ENCODE results near the gene STX8.
A peak's percentile ranks its signal among the peaks of the same experiment; 100 is the strongest.
"Not testable (repeated sequence)": the region's sequence is repeated elsewhere in the genome, so short reads cannot be mapped to it uniquely, and the experiment has no call there.

STX8 gene

DNA sequence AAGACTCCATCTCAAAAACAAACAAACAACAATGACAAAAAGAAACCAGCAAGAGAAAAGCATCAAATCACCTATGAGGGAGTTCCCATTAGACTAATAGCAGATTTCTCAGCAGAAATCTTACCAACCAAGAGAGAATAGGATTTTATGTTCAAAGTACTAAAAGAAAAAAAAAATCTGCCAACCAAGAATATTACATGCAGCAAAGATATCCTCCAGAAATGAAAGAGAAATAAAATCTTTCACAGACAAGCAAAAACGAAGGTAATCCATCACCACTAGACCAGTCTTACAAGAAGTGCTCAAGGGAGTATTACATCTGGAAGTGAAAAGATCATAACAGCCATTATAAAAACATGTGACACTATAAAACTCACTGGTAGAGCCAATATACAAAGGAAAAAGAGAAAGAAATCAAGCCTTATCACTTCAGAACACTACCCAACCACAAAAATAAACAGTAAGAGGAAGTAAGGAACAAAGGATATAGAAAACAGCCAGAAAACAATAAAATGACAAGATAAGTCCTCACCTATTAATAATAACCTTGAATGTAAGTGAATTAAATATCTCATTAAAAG, 66.3 kb downstream of the STX8 start:
- DNase-seq (ENCODE audit: low read depth), result no peak

DNA sequence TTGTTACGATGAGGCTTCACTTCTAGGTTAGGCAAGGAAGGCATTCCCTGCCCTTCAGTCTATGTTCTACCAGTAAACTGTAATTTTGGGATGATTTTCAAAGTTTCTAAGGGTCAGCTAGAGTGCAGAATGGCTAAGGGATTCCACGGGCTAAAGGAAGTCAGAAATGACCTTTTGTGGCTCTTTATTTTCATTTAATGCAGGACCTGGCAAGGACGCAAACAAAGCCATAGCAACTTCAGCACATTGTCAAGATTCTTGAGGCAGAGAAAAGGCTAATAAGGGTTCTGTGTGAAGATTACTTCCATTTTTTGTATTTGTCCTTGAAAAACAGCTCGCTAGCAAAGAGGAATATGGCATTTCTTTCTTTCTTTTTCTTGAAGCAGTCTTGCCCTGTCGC, 76.6 kb downstream of the STX8 start:
- DNase-seq (ENCODE audit: low read depth), result no peak

DNA sequence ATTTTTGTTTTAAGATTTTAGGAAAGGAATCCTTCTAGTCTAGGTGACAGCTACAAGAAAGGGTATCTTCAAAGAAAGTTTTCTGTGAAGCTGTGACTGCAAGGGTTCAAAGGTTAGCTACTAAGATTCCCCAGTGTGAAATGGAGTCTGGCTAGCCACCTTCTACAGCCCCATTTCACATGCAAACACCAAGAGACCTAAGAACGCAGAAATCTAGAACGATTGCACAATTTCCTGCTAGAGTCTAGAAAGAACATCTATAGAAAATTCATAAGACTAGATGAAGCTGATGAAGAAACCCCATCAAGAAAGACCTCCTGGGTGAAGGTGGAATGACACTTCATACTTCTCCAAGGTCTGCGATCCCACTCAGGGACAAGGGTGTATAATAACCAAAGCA, 77.1 kb downstream of the STX8 start:
- no peak for DNase-seq (ENCODE audit: low read depth)

DNA sequence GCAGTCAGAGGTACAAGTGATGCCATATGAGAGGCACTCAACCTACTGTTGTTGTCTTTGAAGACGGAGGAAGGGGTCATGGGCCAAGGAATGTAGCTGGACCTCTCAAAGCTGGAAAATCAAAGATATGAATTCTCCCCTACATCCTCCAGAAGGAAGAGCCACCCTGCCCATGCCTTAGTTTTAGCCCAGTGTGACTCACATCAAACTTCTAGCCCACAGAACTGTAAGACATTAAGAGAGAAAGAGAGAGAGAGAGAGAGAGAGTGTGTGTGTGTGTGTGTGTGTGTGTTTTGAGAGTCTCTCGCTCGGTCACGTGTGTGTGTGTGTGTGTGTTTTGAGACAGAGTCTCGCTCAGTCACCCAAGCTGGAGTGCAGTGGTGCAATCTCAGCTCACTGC, 87.1 kb downstream of the STX8 start:
- DNase-seq (ENCODE audit: low read depth), result no peak

DNA sequence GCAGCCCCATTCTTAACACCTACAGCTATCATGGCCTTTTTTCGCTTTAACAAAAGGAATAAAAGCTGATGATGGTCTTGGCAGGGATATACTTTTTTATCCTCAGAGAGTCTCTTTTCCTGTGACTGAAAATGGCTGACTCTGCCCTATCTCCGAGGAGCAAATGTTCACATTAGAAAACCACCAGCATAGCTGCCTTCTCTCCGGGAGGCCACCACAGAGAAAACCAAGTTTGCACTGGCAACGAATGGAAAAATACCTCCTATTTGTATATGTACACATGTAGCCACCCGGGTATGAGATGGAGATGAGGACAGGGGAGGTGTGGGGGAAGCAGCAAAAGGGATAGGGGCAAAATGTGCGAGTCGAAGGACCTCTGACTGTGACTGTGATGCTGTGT, 88.2 kb downstream of the STX8 start:
- no peak for DNase-seq (ENCODE audit: low read depth)

DNA sequence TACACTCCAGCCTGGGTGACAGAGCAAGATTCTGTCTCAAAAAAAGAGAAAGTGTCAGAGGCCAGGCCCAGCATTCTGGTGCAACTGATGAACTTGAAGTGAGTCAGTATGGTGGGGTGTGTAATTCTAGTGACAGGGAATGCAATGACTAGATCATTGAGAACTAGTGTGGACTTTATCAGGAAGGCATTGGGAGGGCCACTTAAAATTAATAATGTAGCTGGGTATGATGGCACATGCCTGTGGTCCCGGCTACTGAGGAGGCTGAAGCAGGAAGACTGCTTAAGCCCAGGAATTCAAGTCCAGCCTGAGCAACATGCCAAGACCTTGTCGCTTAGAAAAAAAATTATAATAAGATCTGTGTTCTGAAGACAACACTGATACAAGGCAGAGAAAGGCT, 90.8 kb downstream of the STX8 start:
- DNase-seq (ENCODE audit: low read depth), result no peak

DNA sequence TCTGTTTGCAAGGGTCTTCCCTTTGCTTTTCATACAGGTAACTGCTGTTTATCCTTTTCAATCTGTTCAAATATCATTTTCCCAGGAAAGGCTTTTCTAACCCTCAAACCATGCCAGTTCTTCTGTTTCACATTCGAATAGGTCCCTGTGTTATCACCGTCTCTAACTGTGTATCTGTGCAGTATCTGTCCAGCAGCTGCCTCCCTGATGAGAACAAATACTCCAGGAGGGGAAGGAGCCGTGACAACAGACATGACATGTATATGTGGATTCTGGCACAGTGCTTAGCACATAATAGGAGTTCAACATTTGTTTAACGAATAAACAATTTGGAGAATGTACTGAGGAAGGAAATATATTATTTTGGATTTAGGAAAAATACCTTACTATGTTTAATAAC, 95.7 kb downstream of the STX8 start:
- DNase-seq (ENCODE audit: low read depth), result no peak

DNA sequence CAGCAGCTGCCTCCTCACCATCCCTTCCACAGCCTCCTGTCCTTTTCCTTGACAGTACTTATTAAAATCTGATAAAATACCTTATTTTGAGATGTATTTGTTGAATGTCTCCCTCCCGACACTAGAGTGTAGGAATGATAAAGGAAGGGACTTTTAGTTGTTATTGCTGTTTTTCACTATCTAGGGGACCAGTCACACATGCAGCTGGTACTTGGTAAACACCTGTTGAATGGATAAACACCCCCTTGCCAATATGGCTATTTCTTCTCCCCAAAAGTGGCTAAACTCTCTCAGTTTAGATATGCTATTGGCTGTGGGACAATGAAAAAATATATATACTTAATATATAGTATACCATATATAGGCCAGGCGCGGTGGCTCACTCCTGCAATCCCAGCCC, 96.7 kb downstream of the STX8 start:
- DNase-seq (ENCODE audit: low read depth), result no peak

DNA sequence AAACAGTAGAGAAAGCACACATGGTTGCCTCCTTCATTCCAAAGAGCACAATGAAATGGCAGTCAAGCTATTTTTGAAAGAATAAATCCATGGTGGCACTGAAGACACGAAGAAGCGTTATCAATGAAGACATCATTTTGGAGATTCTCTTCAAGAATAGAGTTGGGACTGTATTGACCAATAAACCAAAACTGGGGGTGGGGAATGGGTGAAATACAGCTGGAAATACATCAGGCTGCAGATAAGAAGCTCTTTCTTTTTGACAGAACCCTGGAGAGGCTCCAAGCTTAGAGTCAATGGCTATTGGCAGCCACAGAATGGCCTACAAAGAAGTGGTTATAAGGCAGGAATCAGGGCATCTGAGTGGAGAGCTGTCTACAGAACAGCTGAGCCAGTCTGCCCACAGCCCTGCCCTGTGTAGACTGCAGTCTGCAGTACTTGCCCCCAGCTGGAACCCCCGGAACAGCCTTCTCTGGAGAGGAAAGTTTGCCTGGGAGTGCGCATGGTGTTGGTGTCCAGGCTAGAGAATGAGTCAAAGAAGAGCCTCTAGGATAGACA, 100.4 kb downstream of the STX8 start:
- no peak for DNase-seq (ENCODE audit: low read depth)

DNA sequence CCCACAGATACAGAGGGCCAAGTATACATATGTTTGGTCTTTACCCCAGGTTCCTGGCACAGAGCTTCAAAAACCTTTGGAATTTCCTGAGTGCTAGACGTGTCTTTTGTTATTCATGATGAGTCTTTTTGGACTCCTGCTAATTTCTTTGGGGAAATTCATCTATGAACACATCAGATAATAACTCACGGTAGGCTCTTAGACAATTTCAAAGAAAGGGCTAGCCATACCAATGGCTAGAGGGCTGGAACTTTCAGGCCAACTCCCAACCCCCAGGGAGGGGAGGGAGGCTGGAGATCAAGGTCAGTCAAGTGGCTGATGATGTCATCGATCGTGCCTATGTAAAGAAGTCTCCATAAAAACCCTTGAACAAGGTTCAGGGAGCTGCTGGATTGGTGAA, 101.9 kb downstream of the STX8 start:
- peak; percentile 8 for DNase-seq (ENCODE audit: low read depth)

DNA sequence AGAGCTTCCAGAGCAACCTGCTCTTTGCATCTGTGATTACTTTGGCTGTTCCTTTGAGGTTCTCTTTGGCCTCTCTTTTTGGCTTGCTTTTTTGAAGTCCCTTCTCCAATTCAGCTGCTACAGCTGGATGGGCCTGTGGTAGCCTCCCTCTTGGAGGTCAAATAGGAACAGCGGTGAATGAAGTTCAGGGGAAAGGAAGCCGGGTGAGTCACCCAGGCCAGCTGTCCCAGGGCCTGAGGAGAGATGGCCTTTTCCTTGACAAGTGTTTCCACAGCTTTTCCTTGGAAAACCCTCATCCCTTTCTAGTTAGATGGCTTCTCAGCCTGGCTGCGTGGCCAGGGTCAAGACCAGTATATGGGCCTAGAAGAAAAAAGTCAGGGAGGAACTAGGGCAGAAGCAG, 103.1 kb downstream of the STX8 start:
- DNase-seq (ENCODE audit: low read depth), result no peak

DNA sequence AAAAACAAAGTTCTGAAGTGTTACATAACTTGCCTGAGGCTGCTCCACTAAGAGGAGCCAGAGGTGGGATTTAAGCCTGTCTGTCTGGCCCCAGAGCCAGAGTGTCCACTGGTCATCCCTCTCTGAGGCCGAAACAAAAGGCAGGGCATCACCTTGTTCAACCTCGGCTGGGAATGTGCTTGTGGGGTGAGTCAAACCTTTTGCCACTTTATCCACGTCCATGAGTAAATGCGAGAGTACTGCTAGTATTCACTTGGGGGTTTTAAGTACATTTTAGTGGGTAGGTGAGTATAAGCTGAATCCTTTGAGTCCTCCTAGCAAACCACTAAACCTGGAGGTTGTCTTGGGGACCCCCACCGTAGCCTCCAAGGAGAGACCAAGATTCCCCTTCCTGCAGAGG, 103.5 kb downstream of the STX8 start:
- no peak for DNase-seq (ENCODE audit: low read depth)

DNA sequence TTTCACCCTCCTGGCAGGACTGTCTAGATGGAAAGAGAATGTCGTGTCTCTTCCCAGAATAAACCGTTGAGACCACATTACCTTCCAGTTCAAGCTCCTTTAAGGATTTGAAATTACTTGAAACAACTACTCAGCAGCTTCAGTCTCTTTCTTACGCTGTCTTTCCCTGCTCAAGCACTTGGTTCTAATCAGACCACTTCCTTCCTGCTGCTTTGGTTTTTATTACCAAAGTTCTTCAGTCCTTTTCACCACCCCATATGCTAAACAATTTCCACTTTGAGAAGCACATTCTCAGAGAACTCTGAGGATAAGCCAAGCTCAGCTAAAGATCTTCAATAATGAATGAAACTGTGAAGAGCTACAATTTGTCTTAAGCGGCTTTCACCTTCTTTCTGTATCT, 105.4 kb downstream of the STX8 start:
- no peak for DNase-seq (ENCODE audit: low read depth)

DNA sequence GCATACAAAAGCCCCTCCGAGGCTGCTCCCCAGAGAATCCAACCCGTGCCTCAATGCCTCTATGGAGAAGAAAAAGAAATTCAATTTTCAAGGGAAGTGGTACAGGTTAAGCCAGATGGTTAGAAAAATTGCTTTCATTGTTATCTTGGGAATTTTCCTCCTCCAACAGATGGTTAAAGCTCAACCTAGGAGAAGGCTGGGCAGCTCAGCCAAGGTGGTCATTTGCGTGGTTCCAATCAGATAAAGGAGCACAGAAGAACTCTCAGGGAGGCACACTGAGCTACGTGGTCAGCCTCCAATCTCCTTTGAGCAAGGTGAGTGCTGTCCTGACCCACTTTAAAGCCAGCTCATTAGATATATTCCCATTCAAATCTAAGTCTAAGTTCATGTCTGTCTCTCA, 106.7 kb downstream of the STX8 start:
- DNase-seq (ENCODE audit: low read depth), result no peak

DNA sequence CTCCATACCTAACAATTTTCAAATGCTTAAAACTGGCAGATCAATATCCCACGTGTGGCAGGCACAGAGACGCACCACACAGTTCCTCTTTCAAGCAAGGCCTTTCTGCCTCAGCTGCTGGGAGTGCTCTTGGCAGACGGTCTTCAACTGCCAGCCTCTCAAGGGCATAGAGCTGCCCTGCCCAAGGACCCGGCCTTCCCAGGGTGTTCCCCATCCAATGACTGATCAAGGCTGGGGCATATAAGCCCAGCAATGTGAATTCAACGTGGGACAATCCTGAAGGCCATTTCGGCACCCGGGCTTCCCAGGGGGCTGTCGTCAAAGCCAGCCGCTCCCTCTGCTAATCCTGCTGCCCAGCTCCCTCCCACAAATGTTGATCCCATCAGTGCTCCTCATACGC, 107.1 kb downstream of the STX8 start:
- DNase-seq (ENCODE audit: low read depth), result no peak

DNA sequence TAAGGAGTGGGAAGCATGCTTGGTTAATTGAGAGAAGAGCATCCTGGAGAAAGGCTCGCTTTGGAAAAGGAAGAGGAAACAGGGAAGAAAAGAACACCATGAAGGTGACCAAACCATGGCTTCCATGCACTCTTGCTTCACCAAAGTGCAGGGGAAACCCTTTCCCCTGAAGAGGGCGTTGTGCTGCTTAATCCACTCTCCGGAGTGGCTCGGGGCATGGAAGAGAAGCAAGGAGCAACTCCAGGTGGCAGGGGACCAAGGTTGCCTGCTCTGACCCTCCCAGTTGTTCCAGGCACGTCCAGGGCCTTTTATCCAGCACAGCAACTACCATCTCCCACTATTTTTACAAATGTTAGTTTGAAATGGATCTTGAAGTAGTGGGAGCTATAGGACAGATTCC, 108.1 kb downstream of the STX8 start:
- DNase-seq (ENCODE audit: low read depth), result no peak

DNA sequence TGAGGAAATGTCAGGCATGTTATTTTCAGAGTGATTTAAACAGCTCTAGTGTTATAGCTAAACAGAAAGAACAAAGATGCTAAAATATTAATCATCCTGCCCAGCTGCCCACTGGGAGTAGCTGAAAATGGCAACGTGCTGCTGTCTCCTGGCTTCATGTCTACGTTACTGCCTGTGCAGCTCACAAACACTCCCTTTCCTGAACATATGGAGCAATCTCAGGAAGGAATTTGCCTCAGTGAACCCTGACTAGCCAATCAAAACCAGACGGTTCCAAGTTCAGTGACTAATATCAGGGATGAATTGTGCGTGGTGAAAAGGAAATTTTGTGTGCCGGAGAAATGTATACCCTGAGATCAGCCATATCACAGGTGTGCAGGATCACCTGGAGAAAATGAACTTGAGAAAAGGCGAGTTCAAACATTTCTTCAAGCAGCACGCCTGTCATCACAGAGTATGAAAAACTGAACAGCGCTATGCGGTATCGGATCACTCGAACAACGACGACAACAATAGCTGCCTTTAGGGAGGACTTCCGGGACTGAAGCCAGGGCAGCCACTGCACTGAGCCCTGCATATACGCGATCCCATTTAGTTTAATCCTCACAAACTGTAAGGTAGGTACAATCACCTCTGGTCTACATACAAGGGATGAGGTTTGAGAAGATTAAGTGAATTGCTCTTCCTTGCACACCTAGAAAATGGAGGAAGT, 110.3 kb downstream of the STX8 start:
- DNase-seq (ENCODE audit: low read depth), result no peak

DNA sequence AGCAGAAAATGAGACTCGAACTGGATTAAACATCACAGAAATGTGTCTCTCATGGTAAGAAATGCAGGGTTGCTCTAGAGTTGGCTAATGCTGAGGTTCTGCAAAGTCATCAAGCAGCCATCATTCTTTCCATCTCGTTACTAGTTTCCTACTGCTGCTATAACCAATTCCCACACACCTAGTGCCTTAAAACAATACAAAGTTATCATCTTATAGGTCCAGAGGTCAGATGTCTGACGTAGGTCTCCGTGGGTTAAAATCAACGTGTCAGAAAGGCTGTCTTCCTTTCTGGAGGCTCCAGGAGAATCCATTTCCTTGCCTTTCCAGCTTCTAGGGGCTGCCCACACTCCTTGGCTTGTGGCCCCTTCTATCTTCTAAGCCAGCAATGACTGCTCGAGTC, 118.6 kb downstream of the STX8 start:
- no peak for DNase-seq (ENCODE audit: low read depth)

DNA sequence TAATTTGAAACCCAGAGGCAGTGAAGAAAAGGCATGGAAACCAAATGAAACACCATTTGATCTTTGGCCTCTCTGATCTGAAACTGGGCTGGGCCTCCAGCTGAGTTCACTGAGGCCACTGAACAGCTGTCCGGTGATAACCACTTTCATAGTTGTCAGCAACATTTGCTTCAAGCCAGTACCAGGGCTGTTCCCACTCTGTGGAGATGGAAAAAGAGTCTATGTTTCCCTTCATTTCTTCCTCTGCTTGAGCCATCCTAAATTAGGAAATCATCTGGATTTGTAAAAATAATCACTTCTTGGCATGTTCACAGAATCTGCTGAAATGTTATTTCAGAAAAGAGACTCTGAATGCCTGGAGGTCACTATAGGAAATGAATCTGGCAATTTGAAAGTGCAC, 119.3 kb downstream of the STX8 start:
- DNase-seq (ENCODE audit: low read depth), result no peak

DNA sequence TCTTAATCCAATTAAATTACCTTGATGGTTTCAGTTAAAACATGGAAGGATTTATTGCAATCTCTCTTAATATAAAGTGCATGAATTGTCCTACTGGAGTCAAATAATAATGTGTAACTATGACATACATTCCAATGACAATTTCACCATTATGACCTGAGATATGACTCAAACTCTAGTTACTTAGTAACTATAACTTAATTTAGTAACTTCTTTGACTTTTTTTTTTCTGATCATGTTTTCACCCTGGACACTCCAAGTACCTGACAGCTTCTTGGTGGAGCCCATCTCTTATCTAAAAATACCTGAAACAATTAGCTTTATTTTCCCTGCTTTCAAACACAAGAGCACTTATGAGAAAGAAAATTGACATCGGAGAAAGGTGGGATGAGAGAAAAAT, 123.7 kb downstream of the STX8 start:
- DNase-seq (ENCODE audit: low read depth), result no peak

DNA sequence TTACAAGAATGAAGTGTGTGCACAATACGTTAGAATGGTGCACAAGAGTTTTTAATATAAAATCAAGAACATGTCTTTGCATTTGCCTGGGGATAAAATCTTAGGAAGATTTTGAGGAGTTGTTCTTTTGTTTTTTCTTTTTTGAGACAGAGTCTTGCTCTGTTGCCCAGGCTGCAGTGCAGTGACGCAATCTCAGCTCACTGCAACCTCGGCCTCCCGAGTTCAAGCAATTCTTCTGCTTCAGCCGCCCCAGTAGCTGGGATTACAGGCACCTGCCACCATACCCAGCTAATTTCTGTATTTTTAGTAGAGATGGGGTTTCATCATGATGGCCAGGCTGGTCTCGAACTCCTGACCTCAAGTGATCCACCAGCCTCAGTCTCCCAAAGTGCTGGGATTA, 128.3 kb downstream of the STX8 start:
- not testable (repeated sequence) for DNase-seq (ENCODE audit: low read depth)

DNA sequence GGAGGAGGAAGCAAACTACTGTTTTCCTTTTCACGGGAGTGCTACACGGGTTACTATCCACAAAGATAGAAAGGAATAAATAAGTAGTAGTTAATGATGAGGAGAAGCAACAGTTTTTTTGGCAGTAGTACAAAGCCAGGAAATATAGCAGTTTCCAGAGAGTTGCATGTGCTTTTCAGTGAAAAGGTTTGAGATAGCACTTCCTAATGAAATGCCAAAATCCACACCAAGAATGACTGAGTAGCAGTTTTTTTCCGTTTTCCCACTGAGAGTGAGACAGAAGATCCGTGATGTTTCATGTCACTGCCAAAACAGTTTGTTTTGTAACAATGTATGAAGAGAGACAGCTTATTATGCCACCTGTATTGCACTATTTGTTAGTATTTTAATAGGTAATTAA, 129.1 kb downstream of the STX8 start:
- no peak for DNase-seq (ENCODE audit: low read depth)

DNA sequence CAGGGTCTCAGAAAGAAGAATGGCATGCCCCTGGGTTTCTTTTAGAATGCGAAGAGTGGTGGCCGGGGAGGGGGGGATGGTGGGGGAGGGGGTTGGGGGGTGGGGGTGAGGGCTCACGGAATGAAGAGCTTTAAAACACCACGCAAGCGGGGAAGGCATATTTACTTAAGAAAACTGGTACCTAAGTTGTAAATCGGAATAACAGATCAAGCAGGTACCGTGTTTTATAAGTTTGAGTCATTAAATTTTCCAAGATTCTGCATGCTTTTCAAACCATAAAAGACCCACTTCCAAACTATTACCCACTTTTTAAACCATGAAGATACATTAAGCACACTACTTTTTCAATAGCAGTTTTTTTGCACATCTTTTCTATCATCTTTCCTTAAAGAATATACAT, 130.2 kb downstream of the STX8 start:
- DNase-seq (ENCODE audit: low read depth), result no peak

DNA sequence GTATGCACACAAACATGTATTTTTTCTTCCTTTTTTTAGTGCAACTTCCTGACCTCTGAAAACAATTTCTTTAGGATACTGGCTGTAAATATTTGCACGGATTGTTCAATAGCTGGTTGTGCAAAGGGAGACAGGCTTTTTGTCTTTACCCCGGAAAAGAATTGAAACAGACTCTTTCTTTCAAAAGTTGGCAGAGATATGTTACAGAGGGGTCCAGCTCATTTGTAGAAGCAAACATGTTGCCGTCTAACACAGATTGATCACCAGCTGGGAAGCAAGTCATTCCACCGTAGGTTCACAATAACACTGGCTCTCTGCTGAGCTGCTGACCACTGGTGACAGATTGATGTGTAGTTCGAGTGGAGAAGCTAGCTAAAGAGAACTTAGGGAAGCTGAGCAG, 130.9 kb downstream of the STX8 start:
- no peak for DNase-seq (ENCODE audit: low read depth)

Data from HS-27A (cell line).